OCI-M2 (cell line): ENCODE data around the gene LRRC8D.

ENCODE experiments used
- DNase-seq: peaks from one replicate; lab custom pipeline; 2025; ENCODE audit not compliant: unreplicated experiment; lab: John Stamatoyannopoulos, UW

Gene LRRC8D

GRCh38 chr1:89953131-89953626 is 132.3 kb downstream of the LRRC8D start:
- DNase-seq: no peak

DNA sequence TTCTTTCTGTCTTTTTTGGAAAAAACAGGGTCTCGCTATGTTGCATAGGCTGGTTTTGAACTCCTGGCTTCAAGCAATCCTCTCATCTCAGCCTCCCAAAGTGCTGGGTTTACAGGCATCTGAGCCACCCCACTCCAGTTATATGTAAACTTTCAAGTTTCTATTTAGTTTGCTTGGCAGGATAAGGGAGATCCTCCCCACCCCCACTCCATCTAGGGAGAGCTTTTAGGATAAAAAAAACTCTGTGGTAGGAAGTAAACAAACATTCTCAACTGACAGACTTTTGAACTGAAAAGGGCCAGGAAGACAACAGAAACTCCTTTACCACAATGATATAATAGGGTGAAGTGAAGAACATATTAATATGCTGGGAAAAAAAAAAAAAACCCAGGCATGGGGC is 133.1 kb downstream of the LRRC8D start:
- no peak for DNase-seq

DNA sequence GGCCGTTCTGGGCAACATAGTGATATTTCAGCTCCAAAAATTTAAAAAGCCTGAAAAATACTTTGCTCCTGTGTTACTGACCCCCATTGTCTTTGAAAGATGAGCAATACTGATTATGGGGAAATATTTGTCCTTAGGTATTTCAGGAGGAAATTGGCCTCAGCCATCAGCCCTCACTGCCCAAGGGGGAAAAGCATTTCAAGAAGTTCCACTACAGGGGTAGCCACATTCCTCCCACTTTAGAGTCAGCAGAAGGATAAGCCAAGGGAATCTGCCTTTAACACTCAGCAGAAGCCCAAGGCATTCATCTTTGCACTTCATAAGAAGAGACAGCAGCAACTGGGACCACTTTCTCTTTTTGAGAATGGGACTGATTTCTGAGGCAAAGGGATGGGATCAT is 133.6 kb downstream of the LRRC8D start:
- DNase-seq: no peak

DNA sequence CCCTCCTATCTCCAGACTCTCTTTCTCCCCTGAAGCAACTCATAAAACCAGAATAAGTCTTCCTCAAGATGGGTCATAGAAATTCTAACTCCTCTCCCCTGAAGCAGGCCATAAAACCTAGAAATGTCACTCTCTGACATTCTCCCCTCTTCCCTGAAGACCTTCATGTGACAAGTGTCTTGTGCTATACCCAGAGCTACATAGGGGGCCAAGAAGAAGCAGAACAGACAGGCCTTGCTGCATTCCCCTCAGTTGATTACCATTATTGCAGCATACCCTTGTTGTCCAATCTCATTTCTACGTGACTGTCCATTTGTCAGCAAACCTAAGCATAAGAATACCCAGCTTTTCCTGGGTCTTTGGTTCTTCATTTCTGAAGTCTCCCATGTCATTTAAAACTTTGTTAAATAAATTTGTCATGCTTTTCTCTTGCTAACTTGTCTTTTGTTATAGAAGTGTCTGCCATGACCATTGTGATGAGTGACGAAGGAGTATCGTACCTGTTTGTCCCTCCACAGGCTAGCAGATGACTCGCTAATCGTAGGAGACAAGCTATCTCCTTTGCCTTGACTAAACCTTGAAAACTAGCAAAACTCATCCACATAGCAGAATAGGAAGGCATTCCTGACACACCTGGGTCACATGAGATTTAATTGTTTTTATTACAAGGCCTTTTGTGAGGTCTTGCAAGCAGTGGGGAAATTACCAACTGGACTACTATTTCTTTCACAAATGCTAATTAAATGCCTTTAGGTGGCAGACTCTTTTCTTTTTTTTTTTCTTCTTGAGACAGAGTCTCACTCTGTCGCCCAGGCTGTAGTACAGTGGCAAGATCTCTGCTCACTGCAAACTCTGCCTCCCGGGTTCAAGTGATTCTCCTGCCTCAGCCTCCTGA is 134.7 kb downstream of the LRRC8D start:
- DNase-seq: no peak

- no peak for DNase-seq
Measured at GRCh38 chr1:89957107-89957506, 136.3 kb downstream of the LRRC8D start.

- DNase-seq: no peak
Measured at GRCh38 chr1:89958851-89959654, 138.2 kb downstream of the LRRC8D start.

DNA sequence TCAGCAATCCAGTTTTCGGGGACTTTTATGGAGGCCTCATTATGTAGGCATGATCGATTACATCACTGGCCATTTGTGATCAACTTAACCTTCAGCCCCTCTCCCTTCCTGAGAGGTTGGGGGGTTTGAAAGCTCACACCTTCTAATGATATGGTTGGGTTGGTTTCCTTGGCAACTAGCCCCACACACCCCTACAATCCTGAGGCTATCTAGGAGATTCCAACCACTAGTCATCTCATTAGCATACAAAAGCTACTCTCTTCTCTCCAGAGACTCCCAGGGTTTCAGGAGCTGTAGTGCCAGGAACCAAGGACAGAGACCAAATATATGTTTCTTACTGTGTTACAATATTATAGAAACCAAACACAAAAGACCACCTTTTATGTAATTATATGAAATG is 138.9 kb downstream of the LRRC8D start:
- no peak for DNase-seq

DNA sequence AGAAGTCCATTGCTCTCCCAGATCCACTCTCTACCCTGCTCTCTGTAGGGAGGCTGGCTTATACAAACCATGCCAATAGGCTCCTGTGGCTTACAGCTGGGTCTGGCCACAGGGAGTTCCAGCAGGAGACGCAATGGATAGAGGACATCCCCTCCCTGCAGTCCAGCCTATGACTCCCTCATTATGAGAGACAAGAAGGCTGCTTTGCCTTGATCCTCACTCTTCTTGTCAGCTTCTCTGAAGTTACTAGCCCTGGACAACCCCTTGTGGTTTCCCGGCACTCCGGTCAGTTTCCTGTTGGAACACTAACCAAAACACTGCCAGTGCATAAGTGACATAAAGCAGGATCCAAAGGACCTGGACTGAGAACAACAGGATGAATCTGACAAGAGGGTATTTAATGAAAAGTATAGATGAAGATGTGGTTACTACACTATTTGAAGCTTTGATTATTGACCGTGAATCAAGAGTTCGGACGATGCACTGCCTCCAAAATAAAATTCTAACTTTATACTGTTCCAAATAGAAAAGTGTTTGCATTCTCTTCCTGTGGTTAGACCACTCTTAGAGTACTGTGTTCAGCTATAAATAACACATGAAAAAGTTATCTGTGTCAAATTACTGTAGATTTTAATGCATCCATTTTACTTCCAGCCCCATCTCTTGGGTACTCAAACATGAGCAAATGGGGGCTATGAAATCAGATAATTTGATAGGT is 141.4 kb downstream of the LRRC8D start:
- DNase-seq: no peak

DNA sequence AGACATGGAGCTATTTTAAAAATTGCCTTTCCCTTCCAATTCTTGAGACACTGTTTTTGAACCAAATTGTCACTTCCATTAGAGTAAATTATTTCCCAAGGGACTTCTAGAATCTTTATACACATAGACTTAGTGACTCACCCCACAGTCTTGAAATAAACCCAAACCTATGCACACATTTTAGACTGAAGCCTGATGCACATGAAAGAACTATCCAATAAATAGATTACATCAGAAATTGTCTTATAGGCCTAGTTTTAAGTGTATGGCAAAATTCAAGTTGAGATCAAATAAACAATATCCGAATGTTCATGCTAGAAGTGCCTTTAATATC is 141.9 kb downstream of the LRRC8D start:
- no peak for DNase-seq

- DNase-seq: no peak
Measured at GRCh38 chr1:89965193-89965768, 144.4 kb downstream of the LRRC8D start.

GRCh38 chr1:89966656-89967055 is 145.8 kb downstream of the LRRC8D start:
- no peak for DNase-seq

DNA sequence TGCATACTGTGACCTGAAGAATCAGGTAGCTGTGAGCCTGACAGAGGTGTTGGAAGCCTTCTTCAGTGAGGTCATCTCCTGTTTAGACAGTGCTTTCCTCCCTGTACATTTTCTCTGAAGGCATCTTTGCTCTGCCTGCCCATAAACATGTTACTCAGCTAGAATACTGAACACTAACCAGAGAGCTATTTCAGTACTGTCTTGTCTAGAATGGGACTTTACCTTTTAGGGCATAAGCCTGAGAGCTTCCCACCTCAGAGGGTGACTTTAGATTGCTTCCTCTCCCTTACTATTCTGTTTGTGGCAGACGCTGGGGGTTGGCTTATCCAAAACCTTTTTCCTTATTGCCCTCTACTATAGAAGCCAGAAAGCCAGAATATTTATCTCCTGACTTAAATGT is 150.8 kb downstream of the LRRC8D start:
- DNase-seq: no peak

- no peak for DNase-seq
Measured at GRCh38 chr1:89972024-89972423, 151.2 kb downstream of the LRRC8D start.

GRCh38 chr1:89973471-89974127 is 152.8 kb downstream of the LRRC8D start:
- DNase-seq: no peak

DNA sequence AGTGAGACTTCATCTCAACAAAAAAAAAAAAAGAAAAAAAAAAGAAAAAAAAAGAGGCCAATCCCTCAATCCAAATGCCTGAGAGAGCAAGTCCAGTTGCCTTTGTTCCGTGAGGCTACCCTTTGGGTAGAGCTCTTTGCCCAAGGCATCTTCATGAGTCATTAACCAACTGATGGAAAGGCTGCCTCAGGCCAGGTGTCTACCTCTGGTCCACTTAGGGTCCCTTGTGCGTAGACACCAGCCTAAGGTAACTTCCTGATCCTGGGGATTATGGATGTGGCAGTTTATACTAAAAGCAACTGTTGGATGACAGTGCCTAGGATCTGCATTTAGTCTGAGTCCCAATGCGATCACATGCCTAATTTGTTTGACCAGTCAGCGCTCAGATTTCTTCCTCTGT is 153.4 kb downstream of the LRRC8D start:
- DNase-seq: no peak

GRCh38 chr1:89974696-89975470 is 154.1 kb downstream of the LRRC8D start:
- DNase-seq: no peak

GRCh38 chr1:89975540-89976125 is 154.8 kb downstream of the LRRC8D start:
- DNase-seq: peak; percentile 51

DNA sequence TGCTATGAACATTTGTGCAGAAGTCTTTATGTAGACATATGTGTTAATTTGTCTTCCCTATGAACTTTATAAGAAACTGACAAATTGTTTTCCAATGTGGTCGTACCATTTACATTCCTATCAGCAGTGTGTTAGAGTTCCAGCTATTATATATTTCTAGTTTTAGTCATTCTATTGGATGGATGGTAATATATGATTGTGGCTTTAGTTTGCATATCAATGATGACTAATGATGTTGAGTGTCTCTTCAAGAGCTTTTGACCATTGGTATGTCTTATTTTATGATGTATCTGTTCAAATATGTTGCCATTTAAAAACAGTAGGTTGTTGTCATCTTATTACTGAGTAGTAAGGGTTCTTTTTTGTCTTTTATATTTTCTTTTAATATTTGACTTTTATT is 157.9 kb downstream of the LRRC8D start:
- DNase-seq: no peak

- DNase-seq: no peak
Measured at GRCh38 chr1:89980605-89981004, 159.8 kb downstream of the LRRC8D start.
